MM.1S (cell line): ENCODE results near the gene PPP2R5C.

ENCODE experiments used
- EZH2 ChIP-seq: fragments of 300-600 bp; sonication (generic); optimal IDR thresholded peaks from 2 replicates; pipeline ENCODE3; 2017; ENCODE audit warnings: low read depth, mild to moderate bottlenecking, antibody characterized with exemption, low read length, mixed read lengths
- EZH2phosphoT487 ChIP-seq: fragments of 300-600 bp; sonication (generic); IDR thresholded peaks from 2 replicates; pipeline ENCODE4 v1.6.1; 2018; ENCODE audit warnings: antibody characterized with exemption, low read length
- TF ChIP-seq, protein P1 (sequence below): fragments of 300-600 bp; sonication (generic); IDR thresholded peaks from 2 replicates; pipeline ENCODE4 v1.5.1; 2016; ENCODE audit warnings: antibody characterized with exemption, low read length, mixed read lengths

- no peak for TF ChIP-seq EZH2phosphoT487
- TF ChIP-seq, protein P1, sequence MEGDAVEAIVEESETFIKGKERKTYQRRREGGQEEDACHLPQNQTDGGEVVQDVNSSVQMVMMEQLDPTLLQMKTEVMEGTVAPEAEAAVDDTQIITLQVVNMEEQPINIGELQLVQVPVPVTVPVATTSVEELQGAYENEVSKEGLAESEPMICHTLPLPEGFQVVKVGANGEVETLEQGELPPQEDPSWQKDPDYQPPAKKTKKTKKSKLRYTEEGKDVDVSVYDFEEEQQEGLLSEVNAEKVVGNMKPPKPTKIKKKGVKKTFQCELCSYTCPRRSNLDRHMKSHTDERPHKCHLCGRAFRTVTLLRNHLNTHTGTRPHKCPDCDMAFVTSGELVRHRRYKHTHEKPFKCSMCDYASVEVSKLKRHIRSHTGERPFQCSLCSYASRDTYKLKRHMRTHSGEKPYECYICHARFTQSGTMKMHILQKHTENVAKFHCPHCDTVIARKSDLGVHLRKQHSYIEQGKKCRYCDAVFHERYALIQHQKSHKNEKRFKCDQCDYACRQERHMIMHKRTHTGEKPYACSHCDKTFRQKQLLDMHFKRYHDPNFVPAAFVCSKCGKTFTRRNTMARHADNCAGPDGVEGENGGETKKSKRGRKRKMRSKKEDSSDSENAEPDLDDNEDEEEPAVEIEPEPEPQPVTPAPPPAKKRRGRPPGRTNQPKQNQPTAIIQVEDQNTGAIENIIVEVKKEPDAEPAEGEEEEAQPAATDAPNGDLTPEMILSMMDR = no peak
- TF ChIP-seq EZH2 = no peak
Measured at GRCh38 chr14:101929946-101930345, 168.4 kb downstream of the PPP2R5C start.
